K562 (cell line): ENCODE results near the gene ASAH2B. TPM values are rescaled to one million over a fixed set of nuclear protein-coding genes. Genes with fewer than 3 reads are reported as not detected.

Experiments
- CC2D1A ChIP-seq: fragments of 450-650 bp; IDR thresholded peaks from 2 replicates; pipeline ENCODE4 v1.6.1; 2017; ENCODE audit warnings: mild to moderate bottlenecking
- CHD4 ChIP-seq: fragments of 200-600 bp; sonication (generic); IDR thresholded peaks from 3 replicates; pipeline ENCODE4 v1.6.1; 2012; ENCODE audit warnings: low read depth, mild to moderate bottlenecking, mixed read lengths, low read length, inconsistent platforms; ENCODE audit not compliant: insufficient read depth, insufficient replicate concordance, poor library complexity, severe bottlenecking
- CXXC5 ChIP-seq: fragments of 250-450 bp; sonication (Bioruptor Pico); IDR thresholded peaks from 2 replicates; pipeline ENCODE4 v1.8.0; 2022; ENCODE audit warnings: inconsistent platforms, mild to moderate bottlenecking, moderate library complexity
- DPF2 ChIP-seq: fragments of 450-650 bp; IDR thresholded peaks from 2 replicates; pipeline ENCODE4 v1.6.1; 2016
- FOSL1 ChIP-seq: fragments of 200-800 bp; sonication (Bioruptor generic); conservative IDR thresholded peaks from 2 replicates; pipeline ENCODE4 v1.6.1; 2016; ENCODE audit warnings: missing genetic modification characterization, missing compliant biosample characterization
- GTF2F1 ChIP-seq: IDR thresholded peaks from 2 replicates; pipeline ENCODE4 v1.6.1; 2011; ENCODE audit warnings: low read depth, low read length, improper control_type of control experiment
- KAT7 ChIP-seq: sonication (generic); formaldehyde crosslinking; IDR thresholded peaks from 2 replicates; pipeline ENCODE4 v1.8.0; 2022; ENCODE audit warnings: missing genetic modification reagents, mild to moderate bottlenecking, borderline replicate concordance
- KDM4B ChIP-seq, 2 experiments: fragments of 450-650 bp in 1 of 2; sonication (generic) in 1 of 2; IDR thresholded peaks; 2 replicates each; pipeline ENCODE4 v1.6.1; 2016 to 2017; ENCODE audit warnings: borderline replicate concordance in 2 of 2, antibody characterized with exemption in 1 of 2, low read depth in 1 of 2, mild to moderate bottlenecking in 1 of 2
- KHSRP ChIP-seq: fragments of 450-650 bp; IDR thresholded peaks from 2 replicates; pipeline ENCODE4 v1.6.1; 2017
- RBBP5 ChIP-seq: fragments of 200-600 bp; sonication (generic); IDR thresholded peaks from 2 replicates; pipeline ENCODE4 v1.6.1; 2012; ENCODE audit warnings: borderline replicate concordance, mild to moderate bottlenecking, low read length, control low read depth, inconsistent platforms; ENCODE audit not compliant: insufficient read depth, poor library complexity, severe bottlenecking
- SRSF9 ChIP-seq: fragments of 200-400 bp; formaldehyde crosslinking; IDR thresholded peaks from 2 replicates; pipeline ENCODE4 v1.6.1; 2017; ENCODE audit warnings: low read depth, low read length, borderline replicate concordance
- TAF9B ChIP-seq: fragments of 450-650 bp; IDR thresholded peaks from 2 replicates; pipeline ENCODE4 v1.6.1; 2018; ENCODE audit warnings: mild to moderate bottlenecking; ENCODE audit not compliant: partially characterized antibody
- TBP ChIP-seq: optimal IDR thresholded peaks from 2 replicates; pipeline ENCODE3; 2011; ENCODE audit warnings: low read depth, low read length, improper control_type of control experiment
- TEAD1 ChIP-seq, 2 experiments: fragments of 450-650 bp in 1 of 2; sonication (generic) in 1 of 2; formaldehyde crosslinking; IDR thresholded peaks; 2 replicates each; pipeline versions ENCODE4 v1.4.0 to v1.8.0; 2020 to 2022; ENCODE audit warnings: mild to moderate bottlenecking in 2 of 2, missing genetic modification reagents in 1 of 2
- ZEB2 ChIP-seq: fragments of 450-650 bp; IDR thresholded peaks from 2 replicates; pipeline ENCODE4 v1.6.1; 2016
- ZNF384 ChIP-seq: IDR thresholded peaks from 2 replicates; pipeline ENCODE4 v1.6.1; 2012; ENCODE audit warnings: low read depth, low read length, improper control_type of control experiment
- ZNF717 ChIP-seq: fragments of 250-450 bp; sonication (Bioruptor Pico); IDR thresholded peaks from 2 replicates; pipeline ENCODE4 v1.5.0; 2021
- ZNF766 ChIP-seq: fragments of 200-800 bp; sonication (Bioruptor generic); conservative IDR thresholded peaks from 2 replicates; pipeline ENCODE4 v1.6.1; 2016; ENCODE audit warnings: missing genetic modification characterization, missing compliant biosample characterization
- ZNF778 ChIP-seq: fragments of 450-650 bp; formaldehyde crosslinking; IDR thresholded peaks from 2 replicates; pipeline ENCODE4 v1.4.0; 2020; ENCODE audit warnings: mild to moderate bottlenecking, moderate library complexity
- polyA plus RNA-seq, 8 experiments: library from polyadenylated mRNA; depleted of rRNA in 4 of 8; stranded (reverse) in 5 of 8; unstranded in 3 of 8; fragments of >200 nt; fragmentation: Nextera tagmentation in 2 of 8; fragmentation: Illumina TruSeq in 1 of 8; extraction: Ambion mirVana in 2 of 8; extraction: Trizol in 1 of 8; gene quantifications; 2 replicates each; pipeline versions ENCODE4 v1.2.1 to v1.2.3, GENCODE V29; 2011 to 2014; ENCODE audit warnings: inconsistent platforms in 1 of 8, missing spikeins in 1 of 8
- total RNA-seq, 7 experiments: library from RNA; depleted of rRNA in 6 of 7; stranded (reverse); fragments of >200 nt in 6 of 7; fragmentation: Illumina TruSeq in 2 of 7; extraction: Trizol in 2 of 7; gene quantifications; 2 replicates each; pipeline versions ENCODE4 v1.2.1 to v1.2.3, GENCODE V29; 2011 to 2021; ENCODE audit warnings: low replicate concordance in 1 of 7
- TF ChIP-seq, protein P1 (sequence below), 2 experiments: fragments of 450-650 bp; formaldehyde crosslinking in 1 of 2; IDR thresholded peaks; 2 replicates each; pipeline versions ENCODE4 v1.4.0 to v1.6.1; 2014 to 2020; ENCODE audit warnings: mild to moderate bottlenecking in 2 of 2, borderline replicate concordance in 1 of 2, low read depth in 1 of 2

The ASAH2B gene
- total and polyA plus RNA-seq, 9 of the 15 experiments (the other 6 are each of a cell fraction or from before 2014, with no cell fraction given), result 5.0 to 18.3 (median 14.4) TPM

DNA sequence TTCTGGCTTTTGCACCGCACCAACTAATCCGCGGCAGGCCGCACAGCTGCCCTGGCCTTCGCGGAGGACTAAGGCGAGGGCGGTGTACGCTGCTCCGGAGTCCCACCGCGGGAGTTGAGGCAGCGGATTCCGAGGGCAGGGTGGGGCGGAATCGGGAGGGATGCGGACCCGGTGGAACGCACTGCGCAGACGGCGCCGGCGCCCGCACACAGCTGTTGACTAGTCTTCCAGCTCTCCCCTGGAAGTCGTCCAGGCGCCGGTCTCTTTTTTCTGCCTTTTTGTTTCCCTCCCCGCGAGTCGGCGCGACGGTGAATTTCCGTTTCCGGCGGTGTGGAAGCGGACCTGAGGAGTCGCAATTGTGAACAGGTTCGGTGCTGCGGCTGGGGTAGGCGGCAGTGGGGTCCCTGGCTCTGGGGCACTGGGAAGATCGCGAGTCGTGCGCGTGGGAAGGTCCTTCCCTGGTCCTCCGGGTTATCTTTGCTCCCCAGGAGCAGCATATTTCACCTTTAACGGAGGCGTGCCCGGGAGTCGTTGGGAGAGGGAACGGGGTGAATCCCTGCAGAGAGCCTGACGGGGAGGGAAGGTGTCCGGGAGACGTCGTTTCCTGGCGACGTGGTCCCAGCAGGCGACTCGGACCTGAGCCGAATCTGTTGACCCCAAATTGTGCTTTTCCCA lies at the start of gene ASAH2B (continued):
- TF ChIP-seq, protein P1, sequence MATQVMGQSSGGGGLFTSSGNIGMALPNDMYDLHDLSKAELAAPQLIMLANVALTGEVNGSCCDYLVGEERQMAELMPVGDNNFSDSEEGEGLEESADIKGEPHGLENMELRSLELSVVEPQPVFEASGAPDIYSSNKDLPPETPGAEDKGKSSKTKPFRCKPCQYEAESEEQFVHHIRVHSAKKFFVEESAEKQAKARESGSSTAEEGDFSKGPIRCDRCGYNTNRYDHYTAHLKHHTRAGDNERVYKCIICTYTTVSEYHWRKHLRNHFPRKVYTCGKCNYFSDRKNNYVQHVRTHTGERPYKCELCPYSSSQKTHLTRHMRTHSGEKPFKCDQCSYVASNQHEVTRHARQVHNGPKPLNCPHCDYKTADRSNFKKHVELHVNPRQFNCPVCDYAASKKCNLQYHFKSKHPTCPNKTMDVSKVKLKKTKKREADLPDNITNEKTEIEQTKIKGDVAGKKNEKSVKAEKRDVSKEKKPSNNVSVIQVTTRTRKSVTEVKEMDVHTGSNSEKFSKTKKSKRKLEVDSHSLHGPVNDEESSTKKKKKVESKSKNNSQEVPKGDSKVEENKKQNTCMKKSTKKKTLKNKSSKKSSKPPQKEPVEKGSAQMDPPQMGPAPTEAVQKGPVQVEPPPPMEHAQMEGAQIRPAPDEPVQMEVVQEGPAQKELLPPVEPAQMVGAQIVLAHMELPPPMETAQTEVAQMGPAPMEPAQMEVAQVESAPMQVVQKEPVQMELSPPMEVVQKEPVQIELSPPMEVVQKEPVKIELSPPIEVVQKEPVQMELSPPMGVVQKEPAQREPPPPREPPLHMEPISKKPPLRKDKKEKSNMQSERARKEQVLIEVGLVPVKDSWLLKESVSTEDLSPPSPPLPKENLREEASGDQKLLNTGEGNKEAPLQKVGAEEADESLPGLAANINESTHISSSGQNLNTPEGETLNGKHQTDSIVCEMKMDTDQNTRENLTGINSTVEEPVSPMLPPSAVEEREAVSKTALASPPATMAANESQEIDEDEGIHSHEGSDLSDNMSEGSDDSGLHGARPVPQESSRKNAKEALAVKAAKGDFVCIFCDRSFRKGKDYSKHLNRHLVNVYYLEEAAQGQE (IDR thresholded peaks at IDR 0.05; ENCODE audit: borderline replicate concordance), result no peak
- TF ChIP-seq, protein P1 (CRISPR knock-in tag; IDR thresholded peaks at IDR 0.05; ENCODE audit: low read depth), result no peak
- no peak for TF ChIP-seq KHSRP
- TF ChIP-seq ZEB2, result peak; percentile 75
- no peak for TF ChIP-seq FOSL1
- TF ChIP-seq RBBP5, result no peak
- no peak for TF ChIP-seq SRSF9
- peak in 1 of 2 experiments; percentile 80; a peak in 1 of 4 replicates for TF ChIP-seq KDM4B (IDR thresholded peaks at IDR 0.05; ENCODE audit: borderline replicate concordance in 2 of 2, low read depth in 1 of 2)
- TF ChIP-seq CC2D1A, result peak; percentile 99
- TF ChIP-seq DPF2, result 0 out of 2 replicates have a peak, but pooled peaks have one; percentile 26
- TF ChIP-seq CHD4, result no peak
- no peak for TF ChIP-seq ZNF766 (CRISPR knock-in tag)
- TF ChIP-seq TAF9B, result peak; percentile 82
- peak; percentile 93 for TF ChIP-seq CXXC5
- TF ChIP-seq ZNF778 (CRISPR knock-in tag), result no peak
- 0 out of 2 replicates have a peak, but pooled peaks have one; percentile 28 for TF ChIP-seq KAT7 (CRISPR knock-in tag)
- peak; percentile 36; the same call in 1 of the 2 replicates for TF ChIP-seq ZNF384
- no peak for TF ChIP-seq GTF2F1
- peak in 1 of 2 experiments; percentile 82; a peak in 1 of 4 replicates for TF ChIP-seq TEAD1 (CRISPR knock-in tag; IDR thresholded peaks at IDR 0.05)
- peak; percentile 32 for TF ChIP-seq TBP
- TF ChIP-seq ZNF717 (CRISPR knock-in tag), result no peak
